Astrocyte (in vitro differentiated cells and primary cell): ENCODE measurements around the gene PTGR1. TPM values are rescaled to one million over a fixed set of nuclear protein-coding genes. Genes with fewer than 3 reads are reported as not detected.

Source experiments
- DNase-seq: peaks from one replicate; pipeline ENCODE4 v3.0.0-alpha.2; 2010; ENCODE audit warnings: low read depth
- FAIRE-seq: peaks from 2 replicates; lab custom pipeline; 2011; peaks lifted over from hg19 to GRCh38; lab: Jason Lieb, UNC
- H2AFZ ChIP-seq: 2 replicates; pipeline ENCODE4 v1.6.0; 2012; ENCODE audit warnings: low read depth, low read length, inconsistent platforms
- H3K27ac ChIP-seq: 2 replicates; pipeline ENCODE4 v1.5.1; 2011; ENCODE audit warnings: low read depth, low read length, inconsistent platforms
- H3K27me3 ChIP-seq: 2 replicates; pipeline ENCODE4 v1.6.0; 2011; ENCODE audit warnings: low read length, inconsistent platforms; ENCODE audit not compliant: insufficient read depth
- H3K36me3 ChIP-seq: 2 replicates; pipeline ENCODE4 v1.5.1; 2011; ENCODE audit warnings: low read length, inconsistent platforms; ENCODE audit not compliant: insufficient read depth
- H3K4me1 ChIP-seq: 2 replicates; pipeline ENCODE4 v1.5.1; 2011; ENCODE audit warnings: low read length, inconsistent platforms; ENCODE audit not compliant: insufficient read depth
- H3K4me2 ChIP-seq: 2 replicates; pipeline ENCODE4 v1.6.0; 2012; ENCODE audit warnings: low read length, inconsistent platforms
- H3K4me3 ChIP-seq: 2 replicates; pipeline ENCODE4 v1.5.1; 2011; ENCODE audit warnings: low read depth, mild to moderate bottlenecking, low read length, inconsistent platforms; ENCODE audit not compliant: insufficient read depth
- H3K79me2 ChIP-seq: 2 replicates; pipeline ENCODE4 v1.6.0; 2012; ENCODE audit warnings: mild to moderate bottlenecking, low read length, inconsistent platforms; ENCODE audit not compliant: insufficient read depth
- H3K9ac ChIP-seq: 2 replicates; pipeline ENCODE4 v1.6.0; 2012; ENCODE audit warnings: mild to moderate bottlenecking, low read length, inconsistent platforms
- H3K9me3 ChIP-seq: 2 replicates; pipeline ENCODE4 v1.5.1; 2012; ENCODE audit warnings: low read depth, mild to moderate bottlenecking, low read length, inconsistent platforms; ENCODE audit not compliant: insufficient read depth
- H4K20me1 ChIP-seq: 2 replicates; pipeline ENCODE4 v1.6.0; 2012; ENCODE audit warnings: low read length, inconsistent platforms; ENCODE audit not compliant: insufficient read depth
- H3K27ac Mint-ChIP-seq: one replicate; pipeline ENCODE4 v1.8.0; 2021; ENCODE audit warnings: mild to moderate bottlenecking, mixed read lengths; ENCODE audit not compliant: unreplicated experiment
- H3K27me3 Mint-ChIP-seq: one replicate; pipeline ENCODE4 v1.8.0; 2021; ENCODE audit warnings: low read depth, mixed read lengths; ENCODE audit not compliant: unreplicated experiment
- H3K36me3 Mint-ChIP-seq: one replicate; pipeline ENCODE4 v1.8.0; 2021; ENCODE audit warnings: low read depth, mixed read lengths; ENCODE audit not compliant: unreplicated experiment
- H3K4me1 Mint-ChIP-seq: one replicate; pipeline ENCODE4 v1.8.0; 2021; ENCODE audit warnings: low read depth, mixed read lengths; ENCODE audit not compliant: unreplicated experiment
- H3K4me3 Mint-ChIP-seq: one replicate; pipeline ENCODE4 v1.8.0; 2021; ENCODE audit warnings: mild to moderate bottlenecking, moderate library complexity, mixed read lengths; ENCODE audit not compliant: unreplicated experiment
- H3K9me3 Mint-ChIP-seq: one replicate; pipeline ENCODE4 v1.8.0; 2021; ENCODE audit warnings: mild to moderate bottlenecking, mixed read lengths; ENCODE audit not compliant: unreplicated experiment
- EZH2 ChIP-seq: IDR thresholded peaks from 2 replicates; pipeline ENCODE4 v1.6.1; 2012; ENCODE audit warnings: mild to moderate bottlenecking, low read length, inconsistent platforms; ENCODE audit not compliant: insufficient read depth
- total RNA-seq: library from RNA; stranded (reverse); gene quantifications from 2 replicates; pipeline ENCODE4 v1.2.1, GENCODE V29; 2021
- TF ChIP-seq, protein P1 (sequence below): IDR thresholded peaks from 2 replicates; pipeline ENCODE4 v1.5.1; 2011; ENCODE audit warnings: low read depth, mild to moderate bottlenecking, inconsistent platforms, low read length, moderate library complexity; ENCODE audit not compliant: insufficient read depth

PTGR1 gene
- total RNA-seq, 1 donor from 2014 or later: 43.5 TPM

GRCh38 chr9:111648066-111648465, 48.6 kb upstream of the PTGR1 start:
- no peak overlapping the region for H3K4me3 Mint-ChIP-seq
- no peak for FAIRE-seq
- Histone ChIP-seq H3K9ac (no peak overlapping the region), H3K27ac (no peak overlapping the region), H3K27me3 (no peaks in the 10 kb centered on the region), H4K20me1 (peaks cover 42% of the 10 kb centered on the region), H2AFZ (no peak overlapping the region), H3K4me3 (no peak overlapping the region), H3K4me1 (no peaks in the 10 kb centered on the region), H3K4me2 (no peak overlapping the region), H3K9me3 (no peaks in the 10 kb centered on the region), H3K79me2 (peaks cover 35% of the 10 kb centered on the region), H3K36me3 (peaks cover 19% of the 10 kb centered on the region)
- H3K27ac Mint-ChIP-seq: no peak overlapping the region
- no peaks in the 10 kb centered on the region for H3K4me1 Mint-ChIP-seq
- no peaks in the 10 kb centered on the region for H3K27me3 Mint-ChIP-seq
- peaks cover 14% of the 10 kb centered on the region for H3K36me3 Mint-ChIP-seq
- DNase-seq: no peak
- TF ChIP-seq EZH2: no peak
- TF ChIP-seq, protein P1, sequence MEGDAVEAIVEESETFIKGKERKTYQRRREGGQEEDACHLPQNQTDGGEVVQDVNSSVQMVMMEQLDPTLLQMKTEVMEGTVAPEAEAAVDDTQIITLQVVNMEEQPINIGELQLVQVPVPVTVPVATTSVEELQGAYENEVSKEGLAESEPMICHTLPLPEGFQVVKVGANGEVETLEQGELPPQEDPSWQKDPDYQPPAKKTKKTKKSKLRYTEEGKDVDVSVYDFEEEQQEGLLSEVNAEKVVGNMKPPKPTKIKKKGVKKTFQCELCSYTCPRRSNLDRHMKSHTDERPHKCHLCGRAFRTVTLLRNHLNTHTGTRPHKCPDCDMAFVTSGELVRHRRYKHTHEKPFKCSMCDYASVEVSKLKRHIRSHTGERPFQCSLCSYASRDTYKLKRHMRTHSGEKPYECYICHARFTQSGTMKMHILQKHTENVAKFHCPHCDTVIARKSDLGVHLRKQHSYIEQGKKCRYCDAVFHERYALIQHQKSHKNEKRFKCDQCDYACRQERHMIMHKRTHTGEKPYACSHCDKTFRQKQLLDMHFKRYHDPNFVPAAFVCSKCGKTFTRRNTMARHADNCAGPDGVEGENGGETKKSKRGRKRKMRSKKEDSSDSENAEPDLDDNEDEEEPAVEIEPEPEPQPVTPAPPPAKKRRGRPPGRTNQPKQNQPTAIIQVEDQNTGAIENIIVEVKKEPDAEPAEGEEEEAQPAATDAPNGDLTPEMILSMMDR: no peak
- no peaks in the 10 kb centered on the region for H3K9me3 Mint-ChIP-seq

DNA sequence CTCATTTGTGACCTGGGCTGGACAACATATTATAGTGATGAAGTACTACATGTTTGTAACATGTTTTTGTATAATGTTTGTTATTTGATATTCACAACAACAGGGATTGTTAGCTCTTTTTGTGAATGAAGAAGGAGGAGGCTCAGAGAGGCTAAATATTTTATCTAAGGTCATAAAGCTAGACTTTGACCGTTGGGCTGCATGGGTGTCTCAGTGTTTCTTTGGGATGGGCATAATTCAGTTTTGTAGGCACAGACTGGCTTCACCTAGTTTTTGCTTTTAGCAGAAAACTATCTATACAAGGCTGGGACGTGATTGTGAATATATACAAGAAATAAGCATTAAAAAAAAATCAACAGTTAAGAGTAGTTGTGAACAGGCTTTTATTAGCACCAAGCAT, 47.0 kb upstream of the PTGR1 start:
- Mint-ChIP-seq H3K27ac (no peak overlapping the region), H3K36me3 (peaks cover 14% of the 10 kb centered on the region), H3K27me3 (no peaks in the 10 kb centered on the region), H3K4me1 (no peaks in the 10 kb centered on the region), H3K4me3 (no peak overlapping the region), H3K9me3 (no peaks in the 10 kb centered on the region)
- H3K9ac ChIP-seq: no peak overlapping the region
- no peak overlapping the region for H3K4me2 ChIP-seq
- no peak for TF ChIP-seq EZH2
- TF ChIP-seq, protein P1: no peak
- H4K20me1 ChIP-seq: peaks cover 48% of the 10 kb centered on the region
- H3K27ac ChIP-seq: no peak overlapping the region
- peaks cover 23% of the 10 kb centered on the region for H3K36me3 ChIP-seq
- H3K27me3 ChIP-seq: no peaks in the 10 kb centered on the region
- H3K4me1 ChIP-seq: no peaks in the 10 kb centered on the region
- no peak for FAIRE-seq
- no peak overlapping the region for H2AFZ ChIP-seq
- H3K79me2 ChIP-seq: peaks cover 41% of the 10 kb centered on the region
- no peak overlapping the region for H3K4me3 ChIP-seq
- no peaks in the 10 kb centered on the region for H3K9me3 ChIP-seq
- no peak for DNase-seq

DNA sequence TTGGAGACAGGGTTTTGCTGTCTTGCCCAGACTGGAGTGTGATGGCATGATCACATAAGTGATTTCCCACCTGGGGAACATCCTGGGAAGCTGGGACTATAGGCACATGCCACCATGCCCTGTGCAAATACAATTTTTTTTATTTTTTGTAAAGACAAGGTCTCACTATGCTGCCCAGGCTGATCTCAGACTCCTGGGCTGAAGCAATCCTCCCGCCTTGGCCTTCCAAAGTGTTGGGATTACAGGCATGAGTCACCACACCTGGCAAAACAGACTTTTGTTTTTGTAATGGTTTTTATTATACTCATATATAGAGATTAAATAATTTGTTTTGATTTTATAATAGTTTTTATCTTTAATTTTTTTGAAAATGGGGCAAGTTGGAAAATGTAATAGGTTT, 46.4 kb upstream of the PTGR1 start:
- Histone ChIP-seq H2AFZ (no peak overlapping the region), H3K4me3 (no peak overlapping the region), H3K27ac (no peak overlapping the region), H3K4me2 (no peak overlapping the region), H3K27me3 (no peaks in the 10 kb centered on the region), H3K79me2 (peaks cover 41% of the 10 kb centered on the region), H3K9ac (no peak overlapping the region), H4K20me1 (peaks cover 48% of the 10 kb centered on the region), H3K9me3 (no peaks in the 10 kb centered on the region), H3K4me1 (no peaks in the 10 kb centered on the region), H3K36me3 (peaks cover 23% of the 10 kb centered on the region)
- H3K27ac Mint-ChIP-seq: no peak overlapping the region
- no peaks in the 10 kb centered on the region for H3K27me3 Mint-ChIP-seq
- no peaks in the 10 kb centered on the region for H3K9me3 Mint-ChIP-seq
- no peaks in the 10 kb centered on the region for H3K4me1 Mint-ChIP-seq
- no peak overlapping the region for H3K4me3 Mint-ChIP-seq
- peaks cover 14% of the 10 kb centered on the region for H3K36me3 Mint-ChIP-seq
- FAIRE-seq (no peak), DNase-seq (no peak)
- TF ChIP-seq EZH2: no peak
- TF ChIP-seq, protein P1: no peak
